ENCODE results near the gene DNAH9.

- TF ChIP-seq CTCF (IDR thresholded peaks at IDR 0.05; ENCODE audit: low read depth, low read length) (no peak), EZH2phosphoT487 (IDR thresholded peaks at IDR 0.05; ENCODE audit: low read depth) (no peak)
Observed at GRCh38 chr17:11641521-11642275, 43.4 kb downstream of the DNAH9 start.

Measured in OCI-LY3 (cell line).